ENCODE results near the gene SAMD13.

The SAMD13 gene

DNA sequence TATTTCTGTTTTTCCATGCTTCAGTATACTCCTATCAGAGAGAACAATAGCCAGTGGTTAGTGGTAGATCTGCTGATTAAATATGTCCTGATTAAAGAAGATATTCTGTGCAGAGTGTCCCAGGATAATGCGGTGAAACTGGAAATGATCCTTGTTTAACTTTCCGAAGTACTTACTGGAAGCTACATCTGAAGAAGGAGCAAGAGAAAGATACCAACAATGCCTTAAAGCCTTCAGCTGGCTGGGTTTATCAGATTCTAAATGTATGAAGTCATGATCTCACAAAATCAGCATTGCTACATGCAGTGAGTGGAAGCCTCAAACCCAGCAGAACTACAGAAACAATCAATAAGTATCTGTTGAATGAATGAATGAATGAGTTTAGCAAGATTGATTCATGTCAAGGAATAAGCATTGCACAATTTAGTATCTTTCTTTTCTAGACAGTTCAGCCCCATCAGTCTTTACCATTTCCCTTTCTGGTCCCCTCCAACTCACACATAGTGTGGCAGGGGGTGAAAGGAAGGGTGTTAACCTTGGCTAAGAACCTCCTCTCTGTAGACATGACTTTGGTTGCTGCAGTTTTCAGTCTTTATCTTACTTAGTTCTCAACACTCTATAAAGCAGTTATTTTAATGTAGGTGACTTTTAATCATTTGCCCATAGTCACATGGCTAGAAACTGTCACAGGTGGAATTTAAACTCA is 72.1 kb downstream of the SAMD13 start:
- DNase-seq (ENCODE audit: low spot score): no peak

DNA sequence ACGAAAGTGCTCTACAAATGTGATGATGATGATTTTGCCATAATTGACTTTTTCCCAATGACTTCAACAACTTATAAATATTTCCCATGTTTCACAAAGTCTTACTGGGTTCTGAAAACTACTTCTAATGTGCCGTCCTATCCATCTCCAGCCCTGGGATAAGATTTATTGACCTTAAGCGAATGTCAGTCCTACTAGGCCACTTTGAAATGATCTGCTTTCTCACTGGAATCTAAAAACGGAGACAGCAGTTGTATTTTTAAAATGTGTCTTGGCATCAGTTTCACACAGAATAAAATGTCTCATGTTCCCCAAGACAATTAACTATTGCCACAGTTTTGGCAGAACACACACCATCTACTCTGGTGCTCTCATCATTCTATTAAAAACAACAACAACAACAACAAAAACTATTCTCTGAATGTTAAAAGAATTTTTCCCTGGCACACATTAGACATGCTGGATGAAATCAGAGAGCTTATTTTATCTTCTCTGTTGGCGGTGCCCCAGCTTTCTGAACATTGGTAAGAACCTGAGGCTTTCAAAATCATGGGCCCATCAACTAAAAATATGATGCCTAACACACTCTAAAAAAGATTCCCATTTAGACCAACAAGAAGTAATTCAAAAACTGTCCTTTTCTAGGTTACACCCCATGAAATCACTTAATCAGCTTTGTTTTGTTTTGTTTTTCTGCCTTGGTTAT is 73.6 kb downstream of the SAMD13 start:
- no peak for DNase-seq (ENCODE audit: low spot score)

DNA sequence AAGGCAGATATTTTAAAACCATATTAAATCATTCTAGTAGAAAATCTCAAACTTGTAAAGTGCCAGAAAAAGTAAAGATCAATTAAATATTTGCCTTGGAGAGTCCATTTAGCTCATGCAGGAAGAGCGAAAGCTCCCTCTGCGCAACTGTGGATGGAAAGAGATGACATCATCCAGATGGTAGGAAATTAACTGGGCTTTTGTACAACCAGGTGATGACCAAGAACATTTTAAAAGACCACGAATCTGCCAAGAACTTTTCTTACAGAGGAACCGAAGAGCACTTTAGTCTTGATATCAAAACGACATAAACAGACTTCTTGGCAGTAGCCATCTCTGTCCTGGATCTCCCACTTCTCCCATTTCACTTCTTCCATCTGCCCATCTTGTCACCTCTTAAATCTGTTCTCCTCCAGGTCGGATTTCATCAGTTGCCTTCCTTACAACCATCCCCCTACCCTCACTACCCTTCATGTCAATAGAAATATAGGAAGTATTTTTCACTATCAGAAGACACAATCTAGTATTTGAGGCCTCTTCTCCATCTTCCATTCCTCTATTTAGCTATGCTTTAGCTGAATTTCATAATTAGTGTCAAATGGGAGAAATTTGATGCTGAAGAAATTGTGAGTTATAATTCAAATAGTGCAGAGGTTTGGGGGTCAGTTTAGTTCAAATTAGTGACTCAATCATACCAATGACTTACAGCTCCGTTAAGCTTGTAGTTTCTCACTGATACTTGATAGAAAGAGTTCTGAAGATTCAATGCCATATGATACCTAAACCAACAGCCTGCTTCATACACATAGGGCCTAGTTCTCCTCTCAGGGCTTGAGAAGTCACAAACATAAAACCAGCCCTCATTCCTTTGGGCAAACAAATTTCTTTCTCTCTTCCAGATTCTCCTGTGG is 74.7 kb downstream of the SAMD13 start:
- no peak for DNase-seq (ENCODE audit: low spot score)

DNA sequence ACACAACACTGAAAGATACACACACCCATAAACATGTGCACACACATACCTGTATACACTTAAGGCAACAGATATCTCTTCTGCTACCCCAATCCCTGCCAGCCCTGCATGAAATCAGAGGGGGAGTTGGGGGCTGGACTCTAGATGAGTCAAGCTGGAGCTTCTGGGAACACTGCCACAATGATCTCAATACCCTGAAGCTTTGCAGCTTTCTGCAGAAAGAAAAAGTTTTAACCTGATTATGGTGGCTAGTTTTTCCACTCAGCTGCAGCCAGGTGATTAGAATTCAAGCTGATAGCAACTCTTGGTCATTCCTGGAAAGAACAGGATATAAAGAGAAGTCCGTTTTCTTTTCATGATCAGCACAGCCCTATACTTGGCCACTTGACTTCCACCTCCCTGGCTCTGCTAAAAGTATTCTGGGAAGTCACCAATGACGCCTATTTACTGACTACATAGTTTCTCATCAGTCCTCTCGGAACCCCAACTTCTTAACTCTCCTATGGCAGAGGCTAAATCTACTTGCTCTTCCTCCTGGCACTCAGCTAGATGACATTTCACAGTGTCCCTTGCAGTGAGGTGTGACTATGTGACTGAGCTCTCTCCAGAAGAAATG is 76.1 kb downstream of the SAMD13 start:
- DNase-seq (ENCODE audit: low spot score): peak; percentile 47

DNA sequence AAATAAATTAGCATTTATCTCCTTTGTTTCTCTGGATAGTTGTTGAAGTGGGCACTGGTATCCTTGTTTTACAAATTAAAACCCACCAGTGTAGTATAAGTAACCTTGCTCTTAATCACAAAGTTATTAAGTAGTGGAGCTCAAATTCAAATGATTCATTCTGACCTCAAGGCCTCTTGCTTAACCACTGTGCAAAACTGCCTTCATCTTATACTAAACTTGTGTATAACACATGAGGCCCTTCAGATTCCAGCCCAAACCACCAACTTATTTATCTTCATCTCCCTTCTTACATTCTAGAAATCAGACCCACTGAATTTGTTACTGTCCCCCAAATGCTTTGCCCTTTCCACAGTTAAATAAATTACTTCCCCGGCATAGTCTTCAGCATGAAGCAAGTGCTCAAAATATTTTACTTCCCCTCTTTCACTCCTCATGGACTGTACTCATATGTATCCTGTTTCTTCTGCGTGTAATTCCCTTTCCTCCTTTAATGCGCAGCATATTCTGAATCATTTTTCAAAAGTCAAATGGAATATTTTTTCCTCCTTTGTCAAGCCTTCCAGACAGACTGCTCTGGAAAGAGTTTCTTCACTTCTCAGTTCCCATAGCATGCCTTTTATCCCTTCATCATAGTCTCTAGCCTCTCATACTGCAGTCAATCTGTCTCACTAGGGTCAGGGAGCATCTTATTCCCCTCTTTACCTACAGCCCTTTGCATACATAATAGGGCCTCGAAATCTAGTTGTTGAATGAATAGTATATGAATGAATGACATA is 77.8 kb downstream of the SAMD13 start:
- peak; percentile 27 for DNase-seq (ENCODE audit: low spot score)

DNA sequence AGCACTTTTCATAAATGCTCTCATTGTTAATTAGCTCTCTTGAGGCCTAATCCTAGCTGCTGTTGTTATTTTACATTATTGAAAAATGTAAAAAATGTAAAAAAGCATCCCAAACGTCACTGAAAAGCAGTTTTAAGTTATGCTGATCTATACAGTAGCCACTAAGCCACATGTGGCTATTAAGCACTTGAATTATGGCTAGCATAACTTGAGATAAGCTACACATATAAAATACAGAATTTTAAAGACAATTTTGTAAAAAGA is 78.3 kb downstream of the SAMD13 start:
- no peak for DNase-seq (ENCODE audit: low spot score)

DNA sequence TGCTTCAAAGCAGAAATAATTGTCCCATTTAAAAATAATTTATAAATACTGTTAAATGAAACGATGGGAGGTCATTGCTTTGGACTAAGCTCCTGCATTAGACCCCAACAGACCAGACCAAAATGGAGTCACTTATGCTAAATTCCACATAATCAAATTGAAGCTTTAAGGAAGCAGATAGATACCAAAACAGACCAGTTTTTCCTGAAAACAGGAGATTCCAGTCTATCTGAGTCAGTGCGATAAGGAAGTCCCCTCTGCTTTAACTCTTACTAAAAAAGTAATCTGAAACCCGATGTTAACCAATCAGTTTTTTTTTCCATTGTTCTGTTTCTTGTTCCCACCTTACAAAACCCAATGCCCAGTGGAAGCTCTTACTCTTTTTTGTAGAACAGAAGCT is 80.6 kb downstream of the SAMD13 start:
- DNase-seq (ENCODE audit: low spot score): no peak

DNA sequence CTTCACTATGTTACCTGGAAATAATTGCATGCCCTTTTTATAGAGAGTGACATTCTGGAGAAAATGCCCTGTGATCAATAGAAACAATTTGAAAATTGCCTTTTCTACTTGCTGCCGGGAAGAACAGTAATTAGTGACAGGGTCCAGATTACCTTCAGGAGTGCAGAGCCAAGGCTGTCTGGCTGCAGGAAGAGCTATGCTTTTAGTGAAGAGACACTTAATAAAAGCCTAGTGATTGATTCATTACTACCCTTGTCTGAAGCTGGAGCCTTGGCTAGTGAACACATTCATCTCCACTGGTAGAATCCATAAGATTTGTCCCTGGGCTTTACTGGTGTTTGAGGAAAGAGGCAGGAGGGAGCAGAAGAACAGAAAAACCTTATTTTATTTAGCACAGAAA is 83.8 kb downstream of the SAMD13 start:
- no peak for DNase-seq (ENCODE audit: low spot score)

DNA sequence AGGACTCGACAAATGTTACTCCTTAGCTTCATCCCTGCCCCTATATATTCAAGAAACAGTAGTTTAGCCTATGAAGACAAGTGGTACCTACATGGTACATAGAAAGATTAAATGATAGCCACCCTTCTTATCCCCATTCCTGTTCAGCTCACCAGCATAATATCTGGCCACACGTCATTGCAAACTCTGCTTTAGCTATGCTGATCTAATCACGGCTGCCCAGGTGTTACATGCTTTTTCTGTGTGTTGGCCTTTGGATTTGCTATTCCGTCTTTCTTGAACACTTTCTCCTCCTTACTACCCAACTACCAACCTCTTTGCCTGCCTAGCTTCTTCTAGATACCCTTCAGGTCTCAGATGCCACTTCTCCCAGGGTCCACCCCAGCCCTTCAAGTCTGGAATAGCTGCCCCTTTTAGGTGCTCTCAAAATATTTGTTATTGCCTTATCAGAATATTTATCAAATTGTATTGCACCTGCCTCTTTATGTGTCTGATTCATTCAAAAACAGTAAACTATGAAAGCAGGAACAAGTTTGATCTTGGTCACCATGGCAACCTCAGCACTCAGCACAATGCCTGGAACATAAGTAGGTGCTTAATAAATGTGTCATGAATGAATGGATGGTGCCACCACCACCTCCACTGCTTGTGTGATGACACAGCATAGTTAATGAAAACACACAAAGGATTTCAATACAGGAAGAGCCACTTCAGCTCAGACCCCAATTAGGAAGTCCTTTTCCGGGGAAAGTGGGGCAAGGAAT is 85.4 kb downstream of the SAMD13 start:
- DNase-seq (ENCODE audit: low spot score): no peak

DNA sequence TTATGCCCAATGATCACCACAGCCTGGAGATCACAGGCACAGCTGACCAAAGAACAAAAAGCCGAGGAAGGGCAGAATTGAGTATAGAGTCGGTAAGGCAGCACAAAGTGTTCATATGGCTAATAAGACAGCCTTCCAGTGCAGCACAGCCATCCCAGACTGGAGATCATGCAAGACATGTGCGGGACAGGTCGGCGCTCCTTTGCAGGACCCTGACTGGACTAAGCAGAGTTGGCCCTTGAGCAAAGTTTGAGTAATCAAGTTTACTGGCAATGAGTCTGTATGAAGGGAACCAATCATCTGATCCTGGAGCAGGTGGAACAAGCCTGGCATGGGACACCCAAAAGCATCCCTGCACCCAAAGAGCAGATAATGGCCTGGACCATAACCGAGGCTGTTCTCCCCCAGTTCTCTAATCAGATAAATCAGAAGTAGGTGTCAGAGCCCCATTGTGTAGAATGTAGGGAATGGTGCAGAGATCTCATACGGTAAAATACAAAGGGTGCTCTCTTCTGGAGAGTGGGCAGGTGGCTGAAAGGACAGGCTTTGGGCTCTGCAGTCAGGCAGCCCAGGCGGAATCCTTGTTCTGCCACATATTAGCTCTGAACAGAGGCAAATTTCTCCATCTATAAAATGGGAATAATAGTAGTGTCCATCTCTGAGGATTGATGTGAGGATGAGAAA is 86.1 kb downstream of the SAMD13 start:
- DNase-seq (ENCODE audit: low spot score): no peak

DNA sequence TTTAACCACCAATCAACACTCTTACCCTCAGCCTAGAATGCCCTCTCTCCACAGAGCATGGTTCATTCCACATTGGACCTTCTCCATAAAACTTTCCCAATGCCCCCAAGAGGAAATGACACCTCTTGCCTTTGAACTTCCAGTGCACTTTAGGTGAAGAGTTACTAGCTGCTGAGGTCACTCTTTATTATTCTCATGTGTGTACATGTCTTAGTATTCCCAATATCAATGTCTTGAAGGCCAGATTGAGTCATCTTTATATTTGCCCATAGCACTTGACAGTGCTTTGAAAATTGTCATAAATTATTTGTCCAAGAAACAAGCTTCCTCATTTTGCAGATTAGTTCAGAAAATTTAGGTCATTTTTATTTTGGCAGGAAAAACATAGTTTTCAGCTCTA is 88.7 kb downstream of the SAMD13 start:
- no peak for DNase-seq (ENCODE audit: low spot score)

DNA sequence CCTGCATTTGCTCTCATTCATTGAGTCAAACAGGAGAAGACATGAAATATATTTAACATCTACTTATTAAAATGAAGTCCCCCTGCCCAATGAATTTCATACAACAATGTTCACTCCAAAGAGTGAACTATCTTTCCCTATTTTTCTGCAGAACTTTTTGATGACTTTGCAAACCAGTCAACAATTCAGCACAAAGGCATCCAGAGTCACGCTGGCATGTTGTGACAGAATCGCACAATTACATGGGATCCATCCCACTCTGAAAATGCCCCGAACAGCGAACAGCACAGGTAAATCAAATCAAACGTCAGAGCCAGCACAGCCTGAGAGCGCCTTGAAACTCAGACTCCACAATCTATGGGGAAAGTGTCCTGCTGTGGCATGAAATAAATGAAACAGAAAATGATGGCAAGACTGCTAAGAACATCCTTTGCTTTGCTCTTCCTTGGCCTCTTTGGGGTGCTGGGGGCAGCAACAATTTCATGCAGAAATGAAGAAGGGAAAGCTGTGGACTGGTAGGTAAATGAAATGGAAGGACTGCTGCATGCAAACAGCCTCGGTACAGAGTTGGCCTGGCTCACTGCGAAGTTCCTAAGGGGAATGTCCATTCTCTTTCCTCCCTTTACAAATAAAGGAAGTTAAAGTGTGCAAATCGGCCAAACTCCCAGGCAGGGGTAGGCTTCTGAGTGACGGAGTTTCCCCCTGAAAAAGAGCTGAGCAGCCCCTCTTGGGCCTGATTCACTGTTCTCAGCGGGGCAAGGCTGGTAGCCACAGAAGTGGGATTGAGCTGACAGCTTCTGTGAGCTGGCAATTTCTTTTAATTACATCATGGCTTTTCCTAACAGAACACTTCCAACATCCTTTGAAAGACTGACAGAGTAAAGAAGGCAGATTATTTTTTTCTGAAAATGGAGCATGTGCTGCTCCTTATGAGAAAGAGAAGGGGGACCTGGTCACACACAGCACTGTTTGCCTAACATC is 97.0 kb downstream of the SAMD13 start, which contains the start of gene DNASE2B:
TSS of gene DNASE2B (plus strand) at position 310 of the 981 bp plus-strand sequence. CDS start at position 391, 81 bp downstream.
- no peak for DNase-seq (ENCODE audit: low spot score)

Measured in GM03348 (cell line).